HG02870 (cell line): ENCODE results near the gene DERA.
"Not testable (repeated sequence)": the region's sequence is repeated elsewhere in the genome, so short reads cannot be mapped to it uniquely, and the experiment has no call there.

Experiments
- ATAC-seq: cut with Tn5 transposase; IDR thresholded peaks from one replicate; pipeline ENCODE4 v1.9.1; 2021; ENCODE audit warnings: mild to moderate bottlenecking, moderate library complexity; ENCODE audit not compliant: unreplicated experiment

Gene DERA

GRCh38 chr12:15910864-15911721, at the start of gene DERA:
Gene DERA, plus strand, starts transcription at chr12:15911332. Its CDS starts 52 bp downstream, at chr12:15911384.
- peak; percentile 75 for ATAC-seq

GRCh38 chr12:15861404-15861803, 49.7 kb upstream of the DERA start:
- ATAC-seq = no peak

- ATAC-seq = no peak
Observed at GRCh38 chr12:15862840-15863239, 48.3 kb upstream of the DERA start.

DNA sequence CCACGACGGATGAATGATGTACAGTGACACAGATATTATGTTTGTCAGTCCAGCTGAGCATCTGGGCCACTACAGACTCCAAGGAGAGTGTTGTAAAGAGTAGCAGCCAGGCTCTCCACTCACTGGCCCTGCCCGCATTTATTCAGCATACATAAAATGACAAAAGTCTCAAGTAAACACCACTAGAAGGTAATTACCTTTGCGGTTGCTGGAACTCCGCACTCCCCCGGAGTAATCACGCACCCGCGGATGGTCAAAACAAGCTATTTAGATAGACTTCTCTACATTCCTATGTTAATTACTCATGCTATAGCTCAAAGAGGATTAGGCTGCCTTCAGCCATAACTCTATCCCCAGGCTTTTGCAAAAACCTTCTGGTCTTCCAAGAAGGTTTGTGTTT, 47.8 kb upstream of the DERA start:
- ATAC-seq = no peak

GRCh38 chr12:15863984-15864383, 47.1 kb upstream of the DERA start:
- ATAC-seq = peak; percentile 71

DNA sequence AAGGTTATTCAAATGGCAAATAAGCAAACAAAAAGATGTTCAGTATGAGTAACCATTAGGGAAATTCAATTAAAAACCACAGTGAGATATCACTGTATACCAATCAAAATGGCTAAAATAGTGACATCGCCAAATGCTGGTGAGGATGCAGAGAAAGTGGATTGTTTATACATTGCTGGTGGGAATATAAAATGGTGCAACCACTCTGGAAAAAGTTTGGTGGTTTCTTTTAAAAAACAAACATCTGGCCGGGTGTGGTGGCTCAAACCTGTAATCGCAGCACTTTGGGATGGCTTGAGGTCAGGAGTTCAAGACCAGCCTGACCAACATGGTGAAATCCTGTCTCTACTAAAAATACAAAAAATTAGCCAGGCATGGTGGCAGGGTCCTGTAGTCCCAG, 42.9 kb upstream of the DERA start:
- no peak for ATAC-seq

DNA sequence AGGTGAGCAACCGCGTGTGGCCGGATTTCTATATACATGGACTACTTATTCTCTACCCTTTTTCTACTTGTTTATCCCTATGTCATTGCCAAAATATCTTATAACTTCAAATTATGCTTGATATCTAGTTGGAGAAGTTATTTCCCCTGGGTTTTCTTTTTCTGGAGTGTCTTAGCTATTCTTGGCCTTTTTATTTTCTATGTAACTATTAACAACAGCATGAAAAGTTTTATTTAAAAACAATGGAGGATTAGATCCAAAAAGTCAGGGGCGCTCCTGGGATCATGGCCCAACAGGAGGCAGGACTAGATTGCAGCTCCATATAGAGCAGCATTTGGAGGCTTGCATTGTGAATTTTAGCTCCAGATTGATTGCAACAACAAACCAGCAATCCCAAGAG, 37.6 kb upstream of the DERA start:
- ATAC-seq = no peak

DNA sequence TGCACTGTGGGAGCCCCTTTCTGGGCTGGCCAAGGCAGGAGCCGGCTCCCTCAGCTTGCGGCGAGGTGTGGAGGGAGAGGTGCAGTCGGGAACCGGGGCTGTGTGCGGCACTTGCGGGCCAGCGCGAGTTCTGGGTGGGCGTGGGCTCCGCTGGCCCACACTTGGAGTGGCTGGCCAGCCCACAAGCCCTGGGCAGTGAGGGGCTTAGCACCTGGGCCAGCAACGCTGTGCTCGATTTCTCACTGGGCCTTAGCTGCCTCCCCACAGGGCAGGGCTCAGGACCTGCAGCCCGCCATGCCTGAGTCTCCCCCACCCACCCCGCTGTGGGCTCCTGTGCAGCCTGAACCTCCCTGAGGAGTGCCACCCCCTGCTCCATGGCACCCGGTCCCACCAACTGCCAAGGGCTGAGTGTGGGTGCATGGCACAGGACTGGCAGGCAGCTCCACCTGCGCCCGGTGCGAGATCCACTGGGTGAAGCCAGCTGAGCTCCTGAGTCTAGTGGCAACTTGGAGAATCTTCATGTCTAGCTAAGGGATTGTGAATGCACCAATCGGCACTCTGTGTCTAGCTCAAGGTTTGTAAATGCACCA, 36.5 kb upstream of the DERA start:
- ATAC-seq = not testable (repeated sequence)

GRCh38 chr12:15875863-15876262, 35.3 kb upstream of the DERA start:
- ATAC-seq = no peak

DNA sequence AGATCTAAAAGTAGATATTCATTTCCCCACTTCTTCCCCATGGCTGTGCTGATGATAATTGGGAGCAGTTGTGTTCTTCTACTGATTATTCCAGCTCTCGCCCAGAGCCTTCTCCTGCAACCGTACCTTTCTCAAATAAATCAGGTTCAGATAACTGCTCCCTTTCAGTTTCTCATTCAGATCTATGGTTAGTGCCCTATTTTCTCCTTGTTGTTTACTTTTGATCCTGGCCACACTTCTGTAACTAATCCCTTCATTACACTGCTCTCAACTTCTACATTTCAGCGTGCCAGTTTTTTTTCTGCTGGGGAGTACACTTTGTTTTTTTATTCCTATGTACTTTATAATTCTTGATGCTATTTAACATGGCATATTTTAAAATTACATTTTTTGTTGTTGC, 31.7 kb upstream of the DERA start:
- ATAC-seq = no peak

DNA sequence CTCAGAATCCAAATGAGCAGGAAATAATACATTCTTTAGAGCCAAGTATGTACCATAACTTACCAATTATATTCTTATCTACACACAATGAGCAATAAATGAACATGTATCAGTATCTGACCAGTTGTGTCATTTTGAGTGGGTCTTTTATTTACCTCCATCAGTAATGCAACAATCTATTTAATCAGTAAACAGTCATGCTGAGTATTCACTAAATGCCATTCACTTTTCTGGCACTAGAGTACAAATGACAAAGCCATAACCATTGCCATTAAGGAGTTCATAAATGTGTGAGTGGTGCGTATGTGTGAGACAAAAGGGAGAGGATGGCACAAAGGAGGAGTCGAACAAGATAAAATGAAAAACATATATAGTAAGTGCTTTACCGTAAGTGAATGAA, 30.4 kb upstream of the DERA start:
- ATAC-seq = no peak

DNA sequence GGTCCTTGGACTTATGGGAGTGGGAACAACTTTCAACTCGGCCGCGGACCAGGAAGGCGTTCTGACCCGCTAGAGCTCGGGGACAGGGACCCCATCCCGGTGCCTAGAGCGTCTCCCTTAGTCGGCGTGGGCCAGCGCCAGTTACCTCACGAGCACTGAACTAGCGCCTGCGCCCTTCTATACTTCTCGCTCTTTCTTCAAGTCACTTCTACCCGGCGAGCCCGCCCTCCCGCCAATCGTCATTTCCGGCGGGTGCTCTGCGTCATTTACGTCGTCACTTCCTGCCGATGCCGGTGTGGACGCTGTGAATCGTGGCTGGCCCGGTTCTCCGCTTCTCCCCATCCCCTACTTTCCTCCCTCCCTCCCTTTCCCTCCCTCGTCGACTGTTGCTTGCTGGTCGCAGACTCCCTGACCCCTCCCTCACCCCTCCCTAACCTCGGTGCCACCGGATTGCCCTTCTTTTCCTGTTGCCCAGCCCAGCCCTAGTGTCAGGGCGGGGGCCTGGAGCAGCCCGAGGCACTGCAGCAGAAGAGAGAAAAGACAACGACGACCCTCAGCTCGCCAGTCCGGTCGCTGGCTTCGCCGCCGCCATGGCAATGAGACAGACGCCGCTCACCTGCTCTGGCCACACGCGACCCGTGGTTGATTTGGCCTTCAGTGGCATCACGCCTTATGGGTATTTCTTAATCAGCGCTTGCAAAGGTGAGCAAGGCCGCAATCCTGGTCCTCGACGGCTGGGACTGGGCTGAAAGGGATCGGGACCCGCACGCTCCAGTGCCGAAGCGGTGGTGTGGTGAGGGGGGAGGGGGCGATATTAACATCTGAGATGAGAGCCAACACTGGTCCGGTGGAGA, 28.8 kb upstream of the DERA start, which contains the start of gene STRAP:
TSS of gene STRAP (plus strand) at position 270 of the 854 bp plus-strand sequence. CDS start at position 591, 321 bp downstream.
- peak; percentile 97 for ATAC-seq

GRCh38 chr12:15883536-15883935, 27.6 kb upstream of the DERA start:
- ATAC-seq = no peak

DNA sequence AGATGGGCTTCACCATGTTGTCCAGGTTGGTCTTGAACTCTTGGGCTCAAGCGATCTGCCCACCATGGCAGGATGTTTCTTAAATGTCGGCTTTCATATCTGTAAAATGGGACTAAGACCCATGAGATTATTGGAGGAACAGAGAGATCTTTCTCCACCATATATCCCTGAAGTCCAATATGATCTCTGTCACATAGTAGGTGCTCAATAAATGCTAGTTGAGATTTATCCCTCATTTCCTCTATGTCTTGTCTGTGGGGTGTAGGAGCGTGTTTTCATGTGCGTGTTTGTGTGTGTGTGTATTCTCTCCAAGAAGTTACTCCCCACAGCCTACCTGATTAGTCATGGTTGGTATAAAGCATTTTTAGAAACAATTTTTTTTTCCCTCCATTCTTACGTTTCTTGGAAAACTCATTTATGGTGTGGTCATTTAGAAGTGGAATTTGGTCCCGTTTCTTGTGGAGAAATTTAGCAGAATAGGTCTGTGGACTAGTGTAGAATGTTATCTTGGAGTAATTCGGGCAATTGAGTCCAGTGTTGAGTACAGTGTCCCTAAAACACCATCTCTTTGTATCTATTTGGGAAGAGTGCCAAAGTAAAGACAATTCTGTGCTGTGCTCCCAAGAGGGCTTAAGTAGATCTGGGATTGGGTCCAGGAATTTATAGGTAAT, 24.6 kb upstream of the DERA start:
- ATAC-seq = no peak

GRCh38 chr12:15887043-15887817, 23.9 kb upstream of the DERA start:
- ATAC-seq = no peak

DNA sequence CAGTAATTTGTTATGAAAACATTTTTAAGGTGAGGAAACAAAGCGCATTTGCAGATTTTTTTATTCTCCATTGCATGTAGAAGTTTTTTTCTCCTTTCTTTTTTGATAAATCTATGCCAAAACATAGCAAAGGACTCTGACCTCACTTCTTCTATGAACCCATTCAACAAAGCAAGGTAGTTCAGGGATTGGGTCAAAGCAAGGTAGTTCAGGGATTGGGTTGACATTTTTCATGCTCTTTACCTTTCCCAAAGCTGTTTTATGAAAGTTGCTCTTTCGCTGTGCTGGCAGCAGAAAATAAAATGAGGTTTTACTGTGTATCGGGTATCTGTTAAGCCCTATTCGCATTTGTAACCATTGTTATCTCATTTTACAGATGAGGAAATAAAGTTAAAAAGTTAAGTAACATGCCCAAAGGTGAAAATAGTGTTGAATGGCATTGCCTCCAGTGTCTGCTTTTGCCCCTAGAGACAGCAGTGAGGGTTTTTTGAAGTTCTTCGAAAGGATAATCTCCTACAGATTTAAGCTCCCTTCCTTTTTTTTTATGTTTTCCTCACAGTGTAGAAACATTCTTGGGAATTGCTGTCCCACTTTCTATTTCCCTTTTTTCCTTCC, 18.4 kb upstream of the DERA start:
- ATAC-seq = no peak

GRCh38 chr12:15893260-15893659, 17.9 kb upstream of the DERA start:
- no peak for ATAC-seq

DNA sequence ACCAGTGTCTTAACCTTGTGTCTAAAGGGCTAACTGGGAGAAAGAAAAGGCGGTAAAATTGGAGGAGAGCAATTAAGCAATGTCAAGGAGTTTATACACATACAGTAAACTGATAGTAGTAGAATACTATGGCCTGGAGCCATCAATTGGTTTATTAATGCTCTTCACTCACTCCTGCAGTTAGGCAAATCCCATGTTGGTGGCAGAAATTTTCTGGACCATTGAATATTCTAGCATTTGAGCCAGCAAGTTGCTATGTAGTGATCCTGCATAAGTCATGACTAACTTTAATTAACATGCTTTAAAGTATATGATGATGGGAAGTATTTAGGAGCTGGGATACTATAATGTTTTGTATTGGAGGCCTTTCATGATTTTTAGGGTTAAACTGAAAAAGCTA, 14.3 kb upstream of the DERA start:
- no peak for ATAC-seq

DNA sequence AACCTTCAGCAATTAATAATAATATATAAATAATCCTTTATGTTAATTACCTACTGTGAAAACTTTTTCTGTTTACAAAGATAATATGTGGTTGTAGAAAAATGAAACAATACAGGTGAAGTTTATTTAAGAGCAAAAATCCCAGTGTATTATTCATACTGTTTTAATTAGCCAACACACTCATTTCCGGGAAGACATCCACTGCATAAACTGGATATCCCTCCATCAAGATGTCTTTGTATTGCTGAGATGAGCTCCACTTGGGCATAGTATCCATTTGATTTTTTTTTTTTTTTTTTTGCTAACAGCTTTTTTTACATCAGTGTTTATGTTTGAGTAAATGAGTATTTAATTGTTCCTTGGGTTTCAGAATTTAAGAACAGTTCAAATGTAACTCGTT, 13.7 kb upstream of the DERA start:
- ATAC-seq = no peak
